HepG2 (cell line): Measurements from ENCODE around the gene PHKG2. TPM values are rescaled to one million over a fixed set of nuclear protein-coding genes. Genes with fewer than 3 reads are reported as not detected.

Source experiments
- ATAC-seq: fragments of 200-7000 bp; cut with Tn5 transposase; 3 replicates; pipeline ENCODE4 v1.9.1; 2020; ENCODE audit warnings: mild to moderate bottlenecking, moderate library complexity
- BruUV-seq: library from RNA; stranded (reverse); fragments of 400-500 nt; replicated peaks from 2 replicates; lab custom pipeline; 2021; lab: Mats Ljungman, UMichigan
- CTCF ChIA-PET: fragments of 300-600 bp; formaldehyde crosslinking; extraction: SDS; loops from one replicate; lab custom pipeline; 2021; ENCODE audit warnings: low total read pairs, inconsistent platforms, low intra/inter-chr PET ratio; lab: Yijun Ruan, JAX
- POLR2A ChIA-PET: fragments of 350-600 bp; sonication (Branson Sonifier 250); formaldehyde crosslinking; loops from one replicate; lab custom pipeline; 2020; ENCODE audit warnings: antibody characterized with exemption, inconsistent platforms; lab: Yijun Ruan, JAX
- DNase-seq: peaks from one replicate; pipeline ENCODE4 v3.0.0-alpha.2; 2015; ENCODE audit warnings: low spot score
- FAIRE-seq: peaks from 3 replicates; lab custom pipeline; 2011; peaks lifted over from hg19 to GRCh38; lab: Jason Lieb, UNC
- H2AFZ ChIP-seq: one replicate; pipeline ENCODE4 v1.6.1; 2011; ENCODE audit warnings: low read length, inconsistent platforms
- H3K27ac ChIP-seq: fragments of 300-600 bp; 3 replicates; pipeline ENCODE4 v1.8.0; 2011; ENCODE audit warnings: mixed run types, mild to moderate bottlenecking, mixed read lengths, low read length, inconsistent platforms; ENCODE audit not compliant: insufficient read depth; ENCODE audit errors: extremely low read length
- H3K27me3 ChIP-seq, 2 experiments: fragments of 200-600 bp in 1 of 2; 2 replicates in 1 of 2; 3 replicates in 1 of 2; pipeline versions ENCODE4 v1.6.0 to v1.8.0; 2011; ENCODE audit warnings: low read length in 2 of 2, mild to moderate bottlenecking in 2 of 2, moderate library complexity in 2 of 2, inconsistent platforms in 1 of 2; ENCODE audit not compliant: insufficient read depth in 2 of 2, control insufficient read depth in 1 of 2
- H3K36me3 ChIP-seq, 2 experiments: fragments of 200-600 bp in 1 of 2; replicated peaks in 1 of 2; 2 replicates in 1 of 2; 3 replicates in 1 of 2; pipeline versions ENCODE4 v1.5.1 to v1.8.0; 2011; ENCODE audit warnings: low read length in 2 of 2, inconsistent platforms in 1 of 2; ENCODE audit not compliant: insufficient read depth in 2 of 2, control insufficient read depth in 1 of 2
- H3K4me1 ChIP-seq: 2 replicates; pipeline ENCODE4 v1.5.1; 2012; ENCODE audit warnings: low read length, inconsistent platforms; ENCODE audit not compliant: insufficient read depth
- H3K4me2 ChIP-seq: 2 replicates; pipeline ENCODE4 v1.6.0; 2011; ENCODE audit warnings: low read depth, low read length, inconsistent platforms
- H3K4me3 ChIP-seq, 3 experiments: fragments of 200-600 bp in 1 of 3; sonication (generic), shearing (Covaris generic) in 1 of 3; replicated peaks in 1 of 3; 2 replicates each; pipeline ENCODE4 v1.5.1; 2011 to 2016; ENCODE audit warnings: low read length in 3 of 3, inconsistent platforms in 2 of 3, low read depth in 2 of 3, mild to moderate bottlenecking in 2 of 3, control low read depth in 1 of 3, mixed read lengths in 1 of 3; ENCODE audit not compliant: insufficient read depth in 1 of 3
- H3K79me2 ChIP-seq: one replicate; pipeline ENCODE4 v1.6.1; 2011; ENCODE audit warnings: low read length, inconsistent platforms; ENCODE audit not compliant: insufficient read depth
- H3K9ac ChIP-seq: 2 replicates; pipeline ENCODE4 v1.6.0; 2011; ENCODE audit warnings: mild to moderate bottlenecking, low read depth, low read length, inconsistent platforms; ENCODE audit not compliant: insufficient read depth
- H3K9me3 ChIP-seq: 2 replicates; pipeline ENCODE4 v1.5.1; 2012; ENCODE audit warnings: mild to moderate bottlenecking, low read length
- H4K20me1 ChIP-seq: 2 replicates; pipeline ENCODE4 v1.6.0; 2011; ENCODE audit warnings: inconsistent platforms, mild to moderate bottlenecking, low read length, moderate library complexity; ENCODE audit not compliant: insufficient read depth
- CCDC6 ChIP-seq: sonication (generic); formaldehyde crosslinking; IDR thresholded peaks from 2 replicates; pipeline ENCODE4 v1.8.1; 2022; ENCODE audit warnings: mild to moderate bottlenecking, missing genetic modification reagents, moderate library complexity
- HNRNPLL ChIP-seq: fragments of 200-400 bp; formaldehyde crosslinking; IDR thresholded peaks from 2 replicates; pipeline ENCODE4 v1.6.1; 2017; ENCODE audit warnings: mild to moderate bottlenecking, low read depth, low read length; ENCODE audit not compliant: poor library complexity, severe bottlenecking
- HNRNPUL1 ChIP-seq: fragments of 200-400 bp; formaldehyde crosslinking; IDR thresholded peaks from 2 replicates; pipeline ENCODE4 v1.6.1; 2017; ENCODE audit warnings: low read depth, mild to moderate bottlenecking, low read length, moderate library complexity
- MIXL1 ChIP-seq: IDR thresholded peaks from 2 replicates; pipeline ENCODE4 v1.6.1; 2016
- NFATC3 ChIP-seq: sonication (generic); formaldehyde crosslinking; IDR thresholded peaks from 2 replicates; pipeline ENCODE4 v1.5.1; 2020; ENCODE audit warnings: mild to moderate bottlenecking, missing genetic modification reagents
- NFE2L2 ChIP-seq: fragments of 150-350 bp; IDR thresholded peaks from 2 replicates; pipeline ENCODE4 v1.6.1; 2014; ENCODE audit warnings: low read length
- RERE ChIP-seq: IDR thresholded peaks from 2 replicates; pipeline ENCODE4 v1.6.1; 2016; ENCODE audit warnings: low read depth, missing genetic modification reagents, missing compliant biosample characterization
- RFX3 ChIP-seq: IDR thresholded peaks from 2 replicates; pipeline ENCODE4 v1.6.1; 2016; ENCODE audit warnings: missing biosample characterization, missing genetic modification reagents
- ZNF451 ChIP-seq: sonication (generic); formaldehyde crosslinking; IDR thresholded peaks from 2 replicates; pipeline ENCODE4 v1.5.0; 2020; ENCODE audit warnings: mild to moderate bottlenecking, missing genetic modification reagents
- ZNF687 ChIP-seq: sonication (generic); formaldehyde crosslinking; IDR thresholded peaks from 2 replicates; pipeline ENCODE4 v1.5.1; 2020; ENCODE audit warnings: mild to moderate bottlenecking, missing genetic modification reagents, moderate library complexity
- WGBS: methylation state at CpG from one replicate; pipeline ENCODE4 v1.1.6; 2017; ENCODE audit warnings: low lambda C conversion rate; 5-methylcytosine and 5-hydroxymethylcytosine counted together
- in situ Hi-C: cut with HindIII; loops from 2 replicates; pipeline ENCODE4 v1.10.0; 2017; ENCODE audit warnings: low pct_unique_long_range_greater_than_20kb; ENCODE audit not compliant: extremely low pct_ligation_motif_present
- intact Hi-C: fragments of 100-400 bp; cut with micrococcal nuclease; formaldehyde crosslinking; loops from one replicate; pipeline ENCODE4 v1.10.0; 2022; ENCODE audit not compliant: unreplicated experiment
- polyA plus RNA-seq, 8 experiments: library from polyadenylated mRNA; depleted of rRNA in 3 of 8; stranded (reverse) in 7 of 8; unstranded in 1 of 8; fragments of >200 nt; fragmentation: Illumina TruSeq in 4 of 8; extraction: Trizol in 4 of 8; gene quantifications; 2 replicates each; pipeline versions ENCODE4 v1.2.1 to v1.2.3, GENCODE V29; 2011 to 2016; ENCODE audit warnings: low read depth in 4 of 8, missing spikeins in 1 of 8, mixed read lengths in 1 of 8; ENCODE audit not compliant: insufficient read depth in 1 of 8
- total RNA-seq, 5 experiments: library from RNA; depleted of rRNA; stranded (reverse); fragments of >200 nt; fragmentation: Illumina TruSeq; extraction: Trizol; gene quantifications; 2 replicates each; pipeline ENCODE4 v1.2.3, GENCODE V29; 2016; ENCODE audit warnings: low read depth in 1 of 5

The PHKG2 gene
- total and polyA plus RNA-seq, 2 of the 13 experiments (the other 11 are each of a cell fraction or from before 2014, with no cell fraction given) = 37.4 to 42.1 TPM

GRCh38 chr16:30738984-30739951, 9.0 kb upstream of the PHKG2 start (continued):
- no peak for TF ChIP-seq RERE (CRISPR knock-in tag)

GRCh38 chr16:30740364-30741251, 7.6 kb upstream of the PHKG2 start:
- Histone ChIP-seq H3K9ac (no peak overlapping the region), H2AFZ (no peak overlapping the region), H3K4me3 (no peak overlapping the region), H3K9me3 (no peaks in the 10 kb centered on the region), H4K20me1 (no peaks in the 10 kb centered on the region), H3K36me3 (peaks cover 32 to 41% of the 10 kb centered on the region in 2 experiments), H3K79me2 (no peaks in the 10 kb centered on the region), H3K4me2 (no peak overlapping the region), H3K4me1 (peaks cover 35% of the 10 kb centered on the region), H3K27ac (peak overlapping the region; percentile 0), H3K27me3 (no peaks in the 10 kb centered on the region)
- BruUV-seq = no TSS peak
- ChIA-PET POLR2A (interaction anchor here (0.7 kb wide), 1 partner anchor 16 kb away, joined by 3 read pairs; no protein-coding TSS in a partner anchor), CTCF (no interaction called here)
- DNase-seq = no peak
- peak; percentile 4 for FAIRE-seq
- intact Hi-C loops (loop anchor here (10.0 kb wide), 1 partner anchor 74 kb away; no protein-coding TSS in a partner anchor), in situ Hi-C loops (no loop called here)
- no peak for ATAC-seq
- 85% methylated on average over 8 of the region's 8 CpGs for WGBS
- TF ChIP-seq NFATC3 (CRISPR knock-in tag) (no peak), ZNF451 (CRISPR knock-in tag) (no peak), ZNF687 (CRISPR knock-in tag) (peak; percentile 24; the same call in 1 of the 2 replicates), NFE2L2 (no peak), MIXL1 (no peak), CCDC6 (CRISPR knock-in tag) (no peak), HNRNPLL (no peak), HNRNPUL1 (no peak), RFX3 (CRISPR knock-in tag) (no peak)
